Mesenchymal stem cell (in vitro differentiated cells and primary cell): Measurements from ENCODE around the gene ANKS1A.

Source experiments
- DNase-seq: peaks from one replicate; pipeline ENCODE4 v3.0.0-alpha.2; 2013
- H2AFZ ChIP-seq: one replicate; pipeline ENCODE4 v1.6.1; 2013; ENCODE audit warnings: low read depth, mild to moderate bottlenecking, control low read depth, inconsistent platforms, low read length, moderate library complexity
- H2AK5ac ChIP-seq: 2 replicates; pipeline ENCODE4 v1.6.1; 2013; ENCODE audit warnings: low read length, moderate library complexity, mild to moderate bottlenecking, inconsistent platforms; ENCODE audit not compliant: severe bottlenecking
- H2BK120ac ChIP-seq: one replicate; pipeline ENCODE4 v1.6.1; 2013; ENCODE audit warnings: low read depth, mild to moderate bottlenecking, inconsistent platforms, low read length, moderate library complexity
- H2BK12ac ChIP-seq, 2 experiments: one replicate each; pipeline ENCODE4 v1.6.1; 2013; ENCODE audit warnings: inconsistent platforms in 2 of 2, low read length in 2 of 2, mild to moderate bottlenecking in 2 of 2, moderate library complexity in 2 of 2, control low read depth in 1 of 2
- H2BK15ac ChIP-seq: one replicate; pipeline ENCODE4 v1.6.1; 2013; ENCODE audit warnings: mild to moderate bottlenecking, low read depth, inconsistent platforms; ENCODE audit not compliant: poor library complexity, severe bottlenecking
- H2BK5ac ChIP-seq: 2 replicates; pipeline ENCODE4 v1.6.1; 2013; ENCODE audit warnings: low read depth, mild to moderate bottlenecking, low read length, control low read depth, inconsistent platforms; ENCODE audit not compliant: poor library complexity, severe bottlenecking
- H3K14ac ChIP-seq, 2 experiments: one replicate each; pipeline ENCODE4 v1.6.1; 2013; ENCODE audit warnings: inconsistent platforms in 2 of 2, low read length in 2 of 2, control low read depth in 1 of 2, mild to moderate bottlenecking in 1 of 2, moderate library complexity in 1 of 2
- H3K18ac ChIP-seq, 2 experiments: one replicate each; pipeline ENCODE4 v1.6.1; 2013; ENCODE audit warnings: inconsistent platforms in 2 of 2, low read length in 2 of 2, control low read depth in 1 of 2, low read depth in 1 of 2, mild to moderate bottlenecking in 1 of 2
- H3K23ac ChIP-seq, 2 experiments: one replicate each; pipeline ENCODE4 v1.6.1; 2013; ENCODE audit warnings: inconsistent platforms in 2 of 2, low read length in 2 of 2, mild to moderate bottlenecking in 2 of 2, moderate library complexity in 2 of 2, control low read depth in 1 of 2
- H3K27ac ChIP-seq: 2 replicates; pipeline ENCODE4 v1.5.1; 2013; ENCODE audit warnings: mild to moderate bottlenecking, moderate library complexity, low read length, control low read depth, inconsistent platforms; ENCODE audit not compliant: poor library complexity, severe bottlenecking
- H3K27me3 ChIP-seq, 2 experiments: 2 replicates each; pipeline versions ENCODE4 v1.6.1 to v1.7.0; 2013; ENCODE audit warnings: low read length in 2 of 2, mild to moderate bottlenecking in 2 of 2, moderate library complexity in 2 of 2, control low read depth in 1 of 2, inconsistent platforms in 1 of 2; ENCODE audit not compliant: control insufficient read depth in 1 of 2, insufficient read depth in 1 of 2
- H3K36me3 ChIP-seq, 2 experiments: 2 replicates each; pipeline versions ENCODE4 v1.6.1 to v1.7.0; 2013; ENCODE audit warnings: low read length in 2 of 2, control low read depth in 1 of 2, inconsistent platforms in 1 of 2, low read depth in 1 of 2, mild to moderate bottlenecking in 1 of 2; ENCODE audit not compliant: insufficient read depth in 2 of 2, control insufficient read depth in 1 of 2
- H3K4ac ChIP-seq, 2 experiments: one replicate each; pipeline ENCODE4 v1.6.1; 2013; ENCODE audit warnings: inconsistent platforms in 2 of 2, low read length in 2 of 2, mild to moderate bottlenecking in 2 of 2, moderate library complexity in 2 of 2, control low read depth in 1 of 2, low read depth in 1 of 2
- H3K4me1 ChIP-seq: 2 replicates; pipeline ENCODE4 v1.6.1; 2013; ENCODE audit warnings: low read depth, low read length, control low read depth; ENCODE audit not compliant: control insufficient read depth, insufficient read depth
- H3K4me2 ChIP-seq: 2 replicates; pipeline ENCODE4 v1.6.1; 2013; ENCODE audit warnings: low read length, mild to moderate bottlenecking, inconsistent platforms; ENCODE audit not compliant: poor library complexity, severe bottlenecking
- H3K4me3 ChIP-seq, 2 experiments: 2 replicates each; pipeline versions ENCODE4 v1.5.1 to v1.7.0; 2013; ENCODE audit warnings: low read length in 2 of 2, mild to moderate bottlenecking in 2 of 2, control low read depth in 1 of 2, low read depth in 1 of 2; ENCODE audit not compliant: insufficient read depth in 1 of 2
- H3K79me1 ChIP-seq: replicated peaks from 2 replicates; pipeline ENCODE4 v1.6.1; 2013; ENCODE audit warnings: mild to moderate bottlenecking, control low read depth, low read length, inconsistent platforms; ENCODE audit not compliant: poor library complexity, severe bottlenecking
- H3K9ac ChIP-seq: 2 replicates; pipeline ENCODE4 v1.7.0; 2013; ENCODE audit warnings: mild to moderate bottlenecking, low read length, moderate library complexity
- H3K9me3 ChIP-seq: 2 replicates; pipeline ENCODE4 v1.7.0; 2013; ENCODE audit warnings: mild to moderate bottlenecking, low read length; ENCODE audit not compliant: control insufficient read depth
- H4K8ac ChIP-seq: one replicate; pipeline ENCODE4 v1.6.1; 2013; ENCODE audit warnings: inconsistent platforms, mild to moderate bottlenecking, low read length, moderate library complexity
- H4K91ac ChIP-seq: one replicate; pipeline ENCODE4 v1.6.1; 2013; ENCODE audit warnings: mild to moderate bottlenecking, low read length, inconsistent platforms
- WGBS: methylation state at CpG from one replicate; pipeline ENCODE4 v1.1.7; 2013; ENCODE audit warnings: mixed read lengths; 5-methylcytosine and 5-hydroxymethylcytosine counted together

ANKS1A gene

DNA sequence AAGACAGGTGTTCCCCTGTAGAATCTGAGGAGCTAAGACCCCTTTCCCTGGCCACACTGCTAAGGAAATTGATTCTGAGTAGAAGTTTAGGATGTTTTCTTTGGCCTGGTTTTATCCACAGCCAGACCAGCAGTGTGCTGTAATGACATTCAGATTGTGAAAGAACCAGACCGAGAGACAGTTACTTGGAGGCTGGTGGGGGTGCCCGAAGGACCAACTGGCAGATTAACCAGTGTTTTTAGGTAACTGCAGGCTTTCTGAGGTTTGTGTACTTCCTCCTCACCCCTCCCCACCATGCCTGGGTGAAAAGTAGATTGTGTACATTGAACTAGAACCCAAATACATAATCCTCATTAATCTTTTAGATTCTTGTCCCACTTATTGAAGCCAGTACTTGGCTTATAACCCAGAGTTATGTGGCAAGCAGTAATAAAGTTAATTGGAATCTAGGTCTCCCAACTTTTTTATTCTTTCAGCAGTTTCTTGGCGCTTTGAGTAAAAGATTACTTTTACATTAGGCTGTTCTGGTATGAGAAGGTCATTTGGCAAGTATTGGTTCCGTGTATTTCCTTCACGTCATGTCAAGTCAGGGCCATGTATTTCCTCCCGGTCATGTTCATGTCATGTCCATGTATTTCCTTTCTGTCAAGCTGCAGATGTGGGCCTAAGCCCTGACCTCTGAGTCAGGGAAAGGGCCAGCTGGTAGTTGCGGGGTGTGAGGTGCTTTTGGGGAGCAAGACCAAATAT lies 158.4 kb downstream of the ANKS1A start:
- whole genome bisulfite sequencing: 79% methylated on average over 6 of the region's 7 CpGs
- peak overlapping the region; percentile 58 for H3K27ac ChIP-seq
- H3K14ac ChIP-seq: peak overlapping the region in 1 of 2 experiments; percentile 86

DNA sequence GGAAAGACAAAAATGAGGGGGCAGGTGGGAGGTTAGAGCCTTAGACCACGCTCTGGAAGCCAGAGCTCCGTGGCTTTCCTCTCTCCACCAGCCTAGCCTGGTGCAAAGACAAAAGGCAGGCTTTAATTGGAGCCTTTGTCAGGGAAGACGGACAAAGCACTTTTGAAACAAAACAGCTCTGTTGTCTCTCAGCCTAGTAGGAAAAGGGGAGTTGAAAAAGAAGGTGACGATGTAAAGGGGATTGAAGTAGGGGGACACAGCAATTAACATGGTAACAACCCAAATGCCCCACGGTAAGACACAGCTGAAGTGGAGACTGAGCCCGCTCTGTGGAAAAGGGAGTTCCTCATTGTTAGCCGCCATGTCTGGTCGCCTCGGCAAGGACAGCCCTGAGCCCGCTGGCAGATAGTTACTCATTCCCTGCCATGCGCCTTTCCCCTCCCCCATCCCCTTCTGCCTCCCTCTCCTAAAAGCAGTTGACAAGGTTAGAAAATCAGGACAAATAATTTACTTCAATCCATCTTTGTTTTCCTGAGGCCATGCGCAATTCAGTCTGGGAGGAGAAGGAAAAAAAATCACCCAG lies 159.1 kb downstream of the ANKS1A start:
- Histone ChIP-seq H3K9ac (peak overlapping the region; percentile 30), H3K4me1 (peaks cover 41% of the 10 kb centered on the region), H2BK12ac (peak overlapping the region; percentile 93 to 99), H3K23ac (peak overlapping the region in 1 of 2 experiments; percentile 83), H2BK15ac (peak overlapping the region; percentile 92), H4K8ac (peak overlapping the region; percentile 9), H3K4ac (peak overlapping the region; percentile 39 to 98), H3K4me3 (peak overlapping the region in 1 of 2 experiments; percentile 52), H2BK120ac (peak overlapping the region; percentile 8), H3K36me3 (peaks cover 0 to 10% of the 10 kb centered on the region in 2 experiments), H2BK5ac (no peak overlapping the region), H3K27me3 (no peaks in the 10 kb centered on the region), H2AFZ (peak overlapping the region; percentile 19), H3K14ac (peak overlapping the region in 1 of 2 experiments; percentile 86), H4K91ac (peak overlapping the region; percentile 97), H3K18ac (peak overlapping the region; percentile 13 to 92), H3K9me3 (no peaks in the 10 kb centered on the region), H3K79me1 (peaks cover 21% of the 10 kb centered on the region), H3K4me2 (no peak overlapping the region), H2AK5ac (peak overlapping the region; percentile 93), H3K27ac (peak overlapping the region; percentile 58)
- no peak for DNase-seq
- 31% methylated on average over 11 of the region's 12 CpGs for WGBS

More for the DNA sequence above, 158.4 kb downstream of the ANKS1A start:
- H4K8ac ChIP-seq: peak overlapping the region; percentile 9
- peaks cover 41% of the 10 kb centered on the region for H3K4me1 ChIP-seq
- no peaks in the 10 kb centered on the region for H3K27me3 ChIP-seq
- peak overlapping the region; percentile 30 for H3K9ac ChIP-seq
- peak overlapping the region; percentile 14 for H3K4me2 ChIP-seq
- peaks cover 0 to 12% of the 10 kb centered on the region in 2 experiments for H3K36me3 ChIP-seq
- peaks cover 25% of the 10 kb centered on the region for H3K79me1 ChIP-seq
- H2BK12ac ChIP-seq: peak overlapping the region; percentile 93 to 99
- peak overlapping the region; percentile 8 for H2BK120ac ChIP-seq
- H2AK5ac ChIP-seq: peak overlapping the region; percentile 93
- H4K91ac ChIP-seq: peak overlapping the region; percentile 97
- DNase-seq: peak; percentile 78
- peak overlapping the region; percentile 13 to 92 for H3K18ac ChIP-seq
- H2BK15ac ChIP-seq: peak overlapping the region; percentile 92
- no peak overlapping the region for H2BK5ac ChIP-seq
- peak overlapping the region; percentile 19 for H2AFZ ChIP-seq
- no peaks in the 10 kb centered on the region for H3K9me3 ChIP-seq
- peak overlapping the region; percentile 39 to 98 for H3K4ac ChIP-seq
- peak overlapping the region in 1 of 2 experiments; percentile 52 for H3K4me3 ChIP-seq
- H3K23ac ChIP-seq: peak overlapping the region in 1 of 2 experiments; percentile 83

DNA sequence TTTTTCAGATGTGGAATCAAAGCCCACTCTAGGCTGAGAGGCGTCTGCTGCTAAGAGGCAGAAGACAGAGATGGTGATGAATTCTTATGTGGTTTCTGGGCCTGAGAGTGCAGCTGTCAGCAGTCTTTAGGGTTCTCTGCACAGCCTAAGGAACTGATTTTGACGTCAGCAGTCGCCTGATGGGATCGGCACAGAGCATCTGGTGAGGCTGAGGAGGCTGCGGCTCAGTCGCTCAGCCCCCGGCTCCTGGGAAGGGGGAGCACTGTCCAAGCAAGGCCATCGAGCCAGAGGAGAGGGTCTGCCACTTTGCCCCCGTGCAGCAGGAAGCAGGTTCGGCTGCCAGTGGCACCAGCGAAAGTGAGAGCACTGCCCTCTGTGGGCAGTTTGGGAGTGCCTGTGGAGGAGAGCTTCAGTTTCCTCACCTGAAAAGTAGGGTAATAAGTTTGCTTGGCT lies 159.6 kb downstream of the ANKS1A start:
- Histone ChIP-seq H2BK120ac (peak overlapping the region; percentile 44), H2BK15ac (peak overlapping the region; percentile 91)
- 18% methylated on average over 11 of the region's 11 CpGs for WGBS

More for the DNA sequence above, 159.6 kb downstream of the ANKS1A start:
- H3K4me1 ChIP-seq: peaks cover 41% of the 10 kb centered on the region
- H3K79me1 ChIP-seq: peaks cover 19% of the 10 kb centered on the region
- H3K9ac ChIP-seq: no peak overlapping the region
- peaks cover 0 to 10% of the 10 kb centered on the region in 2 experiments for H3K36me3 ChIP-seq
- peak overlapping the region; percentile 78 for H4K8ac ChIP-seq
- H2BK12ac ChIP-seq: peak overlapping the region; percentile 81 to 100
- H2AFZ ChIP-seq: no peak overlapping the region
- H3K4me3 ChIP-seq: no peak overlapping the region
- H3K9me3 ChIP-seq: no peaks in the 10 kb centered on the region
- H3K23ac ChIP-seq: no peak overlapping the region
- peak; percentile 98 for DNase-seq
- peak overlapping the region in 1 of 2 experiments; percentile 78 for H3K14ac ChIP-seq
- H3K18ac ChIP-seq: peak overlapping the region; percentile 92 to 97
- H3K27me3 ChIP-seq: no peaks in the 10 kb centered on the region
- peak overlapping the region; percentile 97 for H4K91ac ChIP-seq
- no peak overlapping the region for H2BK5ac ChIP-seq
- H3K27ac ChIP-seq: peak overlapping the region; percentile 22
- H3K4me2 ChIP-seq: no peak overlapping the region
- peak overlapping the region; percentile 88 for H2AK5ac ChIP-seq
- H3K4ac ChIP-seq: peak overlapping the region; percentile 92 to 98
